SK-MEL-5 (cell line): Measurements from ENCODE around the gene INO80B. TPM values are rescaled to one million over a fixed set of nuclear protein-coding genes. Genes with fewer than 3 reads are reported as not detected.

ENCODE experiments used
- DNase-seq: peaks from one replicate; pipeline ENCODE4 v3.0.0-alpha.2; 2016; ENCODE audit warnings: low read depth, low spot score
- in situ Hi-C: cut with HindIII; loops from 2 replicates; pipeline ENCODE4 v1.10.0; 2016; ENCODE audit warnings: low sequenced_read_pairs, high pct_unique_total_duplicates, low pct_unique_long_range_greater_than_20kb
- total RNA-seq: library from RNA; depleted of rRNA; stranded (reverse); fragments of >200 nt; shearing (Covaris generic); gene quantifications from 2 replicates; pipeline ENCODE4 v1.2.3, GENCODE V29; 2014; rRNA removed

Gene INO80B
- total RNA-seq, 1 experiment from 2014 or later: 21.6 TPM

GRCh38 chr2:74505448-74506246 is 50.8 kb downstream of the INO80B start:
- in situ Hi-C loops: no loop called here
- peak; percentile 11 for DNase-seq

- in situ Hi-C loops: no loop called here
- DNase-seq: peak; percentile 99
Observed at GRCh38 chr2:74507145-74507925, 52.4 kb downstream of the INO80B start, which contains the start of gene PCGF1. TSS of gene PCGF1 (minus strand) at chr2:74507695. CDS start at chr2:74507668, 27 bp downstream.

Other genes with a start within 250 kb of the INO80B start
- gene SLC4A5, start 111.7 kb upstream of the INO80B start, total RNA-seq: 0.29 and 0.63 TPM in 2 replicates
- gene DCTN1, start 74.8 kb upstream of the INO80B start, total RNA-seq: 136 and 139 TPM in 2 replicates
- gene C2orf81, start 33.5 kb upstream of the INO80B start, total RNA-seq: 0.53 and 0.85 TPM in 2 replicates
- 26.9 and 27.7 TPM in 2 replicates for gene WDR54, start 33.4 kb upstream of the INO80B start, total RNA-seq
- 56.1 and 59.5 TPM in 2 replicates for gene RTKN, start 13.2 kb upstream of the INO80B start, total RNA-seq
- gene WBP1, start 3.4 kb downstream of the INO80B start, total RNA-seq: 45.9 and 52.1 TPM in 2 replicates
- 68.8 and 73.1 TPM in 2 replicates for gene MOGS, start 10.3 kb downstream of the INO80B start, total RNA-seq
- gene MRPL53, start 17.6 kb downstream of the INO80B start, total RNA-seq: 55.9 and 66.3 TPM in 2 replicates
- 10.9 and 13.9 TPM in 2 replicates for gene CCDC142, start 27.9 kb downstream of the INO80B start, total RNA-seq
- 16.5 and 17.6 TPM in 2 replicates for gene TTC31, start 28.0 kb downstream of the INO80B start, total RNA-seq
- gene LBX2, start 44.5 kb downstream of the INO80B start, total RNA-seq: 7.7 and 14.9 TPM in 2 replicates
- gene PCGF1, start 52.6 kb downstream of the INO80B start, total RNA-seq: 72.8 and 72.9 TPM in 2 replicates
- 0.16 and 0.55 TPM in 2 replicates for gene TLX2, start 59.4 kb downstream of the INO80B start, total RNA-seq
- gene DQX1, start 71.1 kb downstream of the INO80B start, total RNA-seq: 0.16 and 0.21 TPM in 2 replicates
- gene AUP1, start 74.6 kb downstream of the INO80B start, total RNA-seq: 366 and 433 TPM in 2 replicates
- 99.6 and 106 TPM in 2 replicates for gene HTRA2, start 74.8 kb downstream of the INO80B start, total RNA-seq
- 29.6 and 30.4 TPM in 2 replicates for gene LOXL3, start 98.9 kb downstream of the INO80B start, total RNA-seq
- 3.5 and 3.9 TPM in 2 replicates for gene DOK1, start 99.6 kb downstream of the INO80B start, total RNA-seq
- 0.08 and 0.21 TPM in 2 replicates for gene M1AP, start 193.2 kb downstream of the INO80B start, total RNA-seq
- 15.1 and 16.3 TPM in 2 replicates for gene SEMA4F, start 199.2 kb downstream of the INO80B start, total RNA-seq